Transverse colon (tissue), 4 donors: Measurements from ENCODE around the gene FKBP9. TPM values are rescaled to one million over a fixed set of nuclear protein-coding genes. Genes with fewer than 3 reads are reported as not detected.

Experiments
- DNase-seq: peaks from one replicate; pipeline ENCODE4 v3.0.0-alpha.2; 2019
- H3K27ac ChIP-seq, 4 donors: fragments of 200-600 bp; sonication (generic); 2 replicates each; pipeline ENCODE4 v1.5.1; 2016 to 2018; ENCODE audit warnings: inconsistent platforms in 4 of 4
- H3K27me3 ChIP-seq: fragments of 200-600 bp; sonication (generic); 2 replicates; pipeline ENCODE4 v1.5.1; 2017; ENCODE audit warnings: inconsistent platforms
- H3K36me3 ChIP-seq, 4 donors: fragments of 200-600 bp; sonication (generic); 2 replicates each; pipeline ENCODE4 v1.5.1; 2017 to 2019; ENCODE audit warnings: inconsistent platforms in 4 of 4
- H3K4me1 ChIP-seq, 4 donors: fragments of 200-600 bp; sonication (generic); 2 replicates each; pipeline ENCODE4 v1.5.1; 2017 to 2020; ENCODE audit warnings: inconsistent platforms in 4 of 4
- H3K4me3 ChIP-seq, 4 donors: fragments of 200-600 bp; sonication (generic); 1 replicate in 1 of 4; 2 replicates in 3 of 4; pipeline versions ENCODE4 v1.5.1 to v1.6.1; 2017 to 2019; ENCODE audit warnings: inconsistent platforms in 4 of 4
- H3K9me3 ChIP-seq, 2 donors: fragments of 200-600 bp; sonication (generic); 2 replicates each; pipeline ENCODE4 v1.5.1; 2017 to 2019; ENCODE audit warnings: inconsistent platforms in 2 of 2
- EP300 ChIP-seq: sonication (generic); formaldehyde crosslinking; IDR thresholded peaks from one replicate; pipeline ENCODE4 v1.6.1; 2017; ENCODE audit warnings: antibody characterized with exemption, low read depth
- POLR2A ChIP-seq: fragments of 450-650 bp; IDR thresholded peaks from one replicate; pipeline ENCODE4 v1.6.1; 2016; ENCODE audit warnings: antibody characterized with exemption, mild to moderate bottlenecking, moderate library complexity
- POLR2AphosphoS5 ChIP-seq, 3 donors: sonication (generic); formaldehyde crosslinking; IDR thresholded peaks; one replicate each; pipeline ENCODE4 v1.6.1; 2016; ENCODE audit warnings: antibody characterized with exemption in 3 of 3
- WGBS, 2 donors: methylation state at CpG; one replicate each; pipeline ENCODE4 v1.1.5; 2018; ENCODE audit warnings: low coverage in 1 of 2; 5-methylcytosine and 5-hydroxymethylcytosine counted together
- in situ Hi-C, 4 donors: fragments of 200-750 bp; cut with MboI; loops; one replicate each; pipeline versions ENCODE4 v1.15.0 to v1.15.1; 2017; ENCODE audit warnings: low sequenced_read_pairs in 3 of 4, low pct_ligation_motif_present in 1 of 4, low pct_unique_long_range_greater_than_20kb in 1 of 4
- intact Hi-C: fragments of 100-400 bp; cut with DNase I; formaldehyde crosslinking; loops from one replicate; pipeline ENCODE4 v1.15.1; 2023; ENCODE audit warnings: low total_unique reads
- total RNA-seq, 4 donors: library from RNA; depleted of rRNA; stranded (reverse); fragments of >200 nt; gene quantifications; one replicate each; pipeline ENCODE4 v1.1.0, GENCODE V29; 2016
- TF ChIP-seq, protein P1 (sequence below), 5 experiments: fragments of 200-600 bp in 3 of 5; fragments of 450-650 bp in 2 of 5; sonication (generic) in 3 of 5; IDR thresholded peaks; 1 replicate in 2 of 5; 2 replicates in 3 of 5; pipeline ENCODE4 v1.5.1; 2016 to 2017; ENCODE audit warnings: antibody characterized with exemption in 5 of 5, inconsistent platforms in 3 of 5, mild to moderate bottlenecking in 2 of 5, moderate library complexity in 1 of 5

FKBP9 gene
- total RNA-seq, 4 donors from 2014 or later = 124 to 191 (median 180) TPM

DNA sequence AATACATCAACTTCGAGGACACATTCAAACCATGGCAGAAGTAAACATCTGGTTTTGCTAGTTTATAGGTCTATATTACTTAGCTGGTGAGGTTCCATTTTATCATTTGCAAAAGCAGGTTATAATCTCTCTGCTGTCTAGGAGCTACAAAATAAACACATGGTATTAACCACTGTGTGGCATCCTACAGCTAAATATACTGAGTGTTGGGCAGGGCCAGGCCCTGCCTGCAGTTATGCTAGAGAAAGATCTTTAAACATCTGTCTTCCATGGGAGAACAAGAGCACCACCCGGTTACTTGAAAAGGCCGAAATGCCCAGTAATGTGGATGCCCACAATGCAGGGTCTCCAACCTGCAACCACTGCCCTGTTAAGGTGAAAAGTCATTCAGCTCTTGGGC lies 20.6 kb upstream of the FKBP9 start:
- no peak for TF ChIP-seq POLR2A
- TF ChIP-seq POLR2AphosphoS5 (IDR thresholded peaks at IDR 0.05) = no peak
- TF ChIP-seq EP300 = no peak
- TF ChIP-seq, protein P1, sequence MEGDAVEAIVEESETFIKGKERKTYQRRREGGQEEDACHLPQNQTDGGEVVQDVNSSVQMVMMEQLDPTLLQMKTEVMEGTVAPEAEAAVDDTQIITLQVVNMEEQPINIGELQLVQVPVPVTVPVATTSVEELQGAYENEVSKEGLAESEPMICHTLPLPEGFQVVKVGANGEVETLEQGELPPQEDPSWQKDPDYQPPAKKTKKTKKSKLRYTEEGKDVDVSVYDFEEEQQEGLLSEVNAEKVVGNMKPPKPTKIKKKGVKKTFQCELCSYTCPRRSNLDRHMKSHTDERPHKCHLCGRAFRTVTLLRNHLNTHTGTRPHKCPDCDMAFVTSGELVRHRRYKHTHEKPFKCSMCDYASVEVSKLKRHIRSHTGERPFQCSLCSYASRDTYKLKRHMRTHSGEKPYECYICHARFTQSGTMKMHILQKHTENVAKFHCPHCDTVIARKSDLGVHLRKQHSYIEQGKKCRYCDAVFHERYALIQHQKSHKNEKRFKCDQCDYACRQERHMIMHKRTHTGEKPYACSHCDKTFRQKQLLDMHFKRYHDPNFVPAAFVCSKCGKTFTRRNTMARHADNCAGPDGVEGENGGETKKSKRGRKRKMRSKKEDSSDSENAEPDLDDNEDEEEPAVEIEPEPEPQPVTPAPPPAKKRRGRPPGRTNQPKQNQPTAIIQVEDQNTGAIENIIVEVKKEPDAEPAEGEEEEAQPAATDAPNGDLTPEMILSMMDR (IDR thresholded peaks at IDR 0.05) = no peak
- H3K4me3 ChIP-seq = no peak overlapping the region
- no peak for DNase-seq
- H3K27me3 ChIP-seq = no peaks in the 10 kb centered on the region
- WGBS, 2 donors = 93 to 100% methylated on average over 1 to 3 of the region's 3 CpGs
- in situ Hi-C loops (loop anchor here in 1 of 4 donors (25.0 kb wide), 1 partner anchor 99 kb away; no protein-coding TSS in a partner anchor), intact Hi-C loops (no loop called here)
- peaks cover 5 to 42% (median 17%) of the 10 kb centered on the region in 4 donors for H3K4me1 ChIP-seq
- no peak overlapping the region for H3K27ac ChIP-seq
- peaks cover 0 to 5% (median 0%) of the 10 kb centered on the region in 4 donors for H3K36me3 ChIP-seq
- no peaks in the 10 kb centered on the region for H3K9me3 ChIP-seq

DNA sequence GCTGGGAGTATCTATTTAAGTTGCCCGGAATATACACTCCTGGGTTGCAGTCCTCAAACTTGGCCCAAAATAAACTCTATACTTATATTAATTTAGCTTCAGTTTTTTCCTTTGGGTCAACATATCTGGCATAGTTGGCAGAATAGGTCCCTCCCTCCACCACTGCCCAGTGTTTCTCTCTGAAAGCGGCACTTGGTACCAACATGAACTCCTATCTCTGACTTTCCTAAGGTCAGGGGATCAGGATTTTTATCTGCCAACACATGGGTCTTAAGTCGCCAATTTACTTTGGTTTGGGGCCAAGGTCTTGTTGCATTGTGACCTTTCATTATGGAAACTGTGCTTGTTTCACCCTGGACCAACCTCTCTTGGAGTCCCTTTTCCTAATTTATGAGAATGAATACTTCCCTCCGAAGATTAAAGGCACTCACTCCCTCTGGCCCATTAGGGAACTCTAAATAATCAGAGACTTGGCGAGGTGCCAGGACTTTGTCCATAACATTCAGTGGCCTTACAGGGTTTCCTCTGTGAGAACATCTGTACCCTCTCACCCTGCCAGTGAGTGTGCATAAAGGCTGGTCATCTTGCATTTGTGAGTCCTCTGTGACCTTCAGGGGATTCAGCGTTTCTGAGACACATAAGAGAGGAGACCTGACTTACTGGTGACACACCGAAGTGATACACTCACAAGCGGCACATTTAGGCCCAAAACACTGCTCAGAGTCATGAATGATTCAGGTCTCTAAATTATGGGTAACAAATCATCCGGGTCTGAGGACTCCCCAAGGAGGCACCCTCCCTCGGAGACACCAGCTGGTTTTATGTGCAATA lies 19.7 kb upstream of the FKBP9 start:
- Histone ChIP-seq H3K4me1 (peaks cover 5 to 47% (median 18%) of the 10 kb centered on the region in 4 donors), H3K27ac (peak overlapping the region in 3 of 4 donors; percentile 8 to 33 (median 14)), H3K36me3 (peaks cover 0 to 5% (median 0%) of the 10 kb centered on the region in 4 donors), H3K4me3 (no peak overlapping the region), H3K9me3 (no peaks in the 10 kb centered on the region), H3K27me3 (no peaks in the 10 kb centered on the region)
- 51 to 75% methylated on average over 2 to 10 of the region's 10 CpGs for WGBS, 2 donors
- DNase-seq = peak; percentile 16
- TF ChIP-seq EP300 (no peak), POLR2A (no peak), POLR2AphosphoS5 (IDR thresholded peaks at IDR 0.05) (no peak)
- TF ChIP-seq, protein P1 (IDR thresholded peaks at IDR 0.05) = no peak
- in situ Hi-C loops = loop anchor here in 1 of 4 donors (25.0 kb wide), 1 partner anchor 100 kb away; no protein-coding TSS in a partner anchor
- intact Hi-C loops = no loop called here

DNA sequence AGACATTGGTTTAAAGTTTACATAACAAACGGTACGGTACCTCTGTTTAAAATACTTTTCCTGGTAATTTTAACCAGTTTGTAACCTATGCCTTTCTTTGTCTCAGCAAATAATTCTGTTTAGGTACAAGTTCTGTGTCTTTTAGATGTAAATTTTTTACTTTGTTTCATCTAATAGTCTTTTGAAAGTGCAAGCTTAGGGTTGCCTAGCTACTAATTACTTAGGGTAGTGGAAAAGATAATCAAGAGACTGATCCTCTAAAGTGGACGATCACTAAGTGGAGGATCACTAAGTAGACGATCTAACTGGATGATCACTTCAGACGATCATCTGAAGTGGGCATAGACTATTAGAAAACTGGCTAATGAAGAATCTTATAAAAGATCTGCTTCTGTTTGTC lies 16.1 kb upstream of the FKBP9 start:
- Histone ChIP-seq H3K27ac (peak overlapping the region; percentile 96 to 99 (median 99)), H3K27me3 (no peaks in the 10 kb centered on the region), H3K36me3 (no peaks in the 10 kb centered on the region), H3K4me3 (peak overlapping the region in 3 of 4 donors; percentile 87 to 98 (median 93)), H3K4me1 (peaks cover 5 to 47% (median 18%) of the 10 kb centered on the region in 4 donors), H3K9me3 (no peaks in the 10 kb centered on the region)
- in situ Hi-C loops (loop anchor here in 1 of 4 donors (25.0 kb wide), 1 partner anchor 104 kb away; no protein-coding TSS in a partner anchor), intact Hi-C loops (no loop called here)
- no peak for DNase-seq
- WGBS, 2 donors = 22 to 43% methylated on average over 5 of the region's 5 CpGs
- TF ChIP-seq, protein P1 (IDR thresholded peaks at IDR 0.05) = no peak
- no peak for TF ChIP-seq EP300
- no peak for TF ChIP-seq POLR2A

DNA sequence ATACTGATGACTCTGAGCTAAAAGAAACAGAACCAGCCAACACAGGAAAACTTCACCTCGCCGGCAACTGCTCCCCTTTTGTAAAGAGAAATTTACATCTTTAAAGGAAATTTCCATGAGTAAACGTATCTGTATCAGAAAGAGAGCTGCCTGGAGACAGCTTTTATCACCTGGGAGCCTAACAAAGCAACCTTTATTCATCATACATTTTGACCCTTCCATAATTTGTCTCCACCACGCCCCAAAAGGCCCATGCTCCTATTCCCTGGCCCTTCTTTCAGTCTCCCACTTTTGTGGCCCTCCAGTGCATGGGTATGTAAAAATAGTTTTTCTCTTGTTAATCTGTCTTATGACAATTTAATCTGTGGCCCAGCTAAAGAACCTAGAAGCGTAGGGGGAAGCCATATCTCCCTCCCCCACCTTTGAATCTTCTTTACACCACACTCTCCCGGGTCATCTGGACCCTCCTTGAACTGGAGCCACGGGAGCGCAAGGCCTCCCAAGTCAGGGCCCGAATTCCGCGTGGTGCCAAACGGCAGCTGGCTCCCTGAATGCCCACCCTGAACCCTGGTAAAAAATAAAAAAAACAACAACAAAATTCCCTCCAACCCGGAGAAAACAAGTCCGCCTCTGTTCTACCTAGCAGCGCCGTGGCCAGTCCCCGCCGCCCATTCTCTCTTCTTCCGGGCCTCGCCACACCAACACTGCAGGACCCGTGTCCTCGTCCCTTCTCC lies 15.4 kb upstream of the FKBP9 start:
- Histone ChIP-seq H3K4me1 (peaks cover 5 to 46% (median 16%) of the 10 kb centered on the region in 4 donors), H3K4me3 (peak overlapping the region; percentile 68 to 98 (median 90)), H3K9me3 (no peaks in the 10 kb centered on the region), H3K36me3 (no peaks in the 10 kb centered on the region), H3K27ac (peak overlapping the region; percentile 96 to 99 (median 99)), H3K27me3 (no peaks in the 10 kb centered on the region)
- TF ChIP-seq POLR2A (no peak), POLR2AphosphoS5 (IDR thresholded peaks at IDR 0.05) (no peak), EP300 (no peak)
- TF ChIP-seq, protein P1 (IDR thresholded peaks at IDR 0.05) = no peak
- 6 to 11% methylated on average over 3 to 22 of the region's 22 CpGs for WGBS, 2 donors
- DNase-seq = no peak
- in situ Hi-C loops (loop anchor here in 1 of 4 donors (25.0 kb wide), 1 partner anchor 105 kb away; no protein-coding TSS in a partner anchor), intact Hi-C loops (no loop called here)
